ENCODE results near the gene LRRFIP1. TPM values are rescaled to one million over a fixed set of nuclear protein-coding genes. Genes with fewer than 3 reads are reported as not detected.
"Not testable (repeated sequence)": the region's sequence is repeated elsewhere in the genome, so short reads cannot be mapped to it uniquely, and the experiment has no call there.

LRRFIP1 gene
- total and polyA plus RNA-seq, 4 donors: 79.7 to 194 (median 94.1) TPM

GRCh38 chr2:237758185-237758584 lies 130.8 kb downstream of the LRRFIP1 start:
- H3K27ac ChIP-seq (ENCODE audit: low read depth in 1 of 2, low read length in 1 of 2): no peak overlapping the region
- no peaks in the 10 kb centered on the region for H3K27me3 ChIP-seq (ENCODE audit: control insufficient read depth in 3 of 3, insufficient read depth in 3 of 3, low read length in 2 of 3)
- ATAC-seq (ENCODE audit: insufficient read depth, low FRiP score) (no peak), DNase-seq (no peak)
- H3K4me1 ChIP-seq (ENCODE audit: control insufficient read depth in 5 of 5, insufficient read depth in 5 of 5, low read length in 5 of 5): no peaks in the 10 kb centered on the region
- H3K9ac ChIP-seq (ENCODE audit: insufficient read depth in 1 of 2, low read length in 2 of 2): no peak overlapping the region
- peaks cover 26 to 46% (median 36%) of the 10 kb centered on the region in 4 donors for H3K36me3 ChIP-seq (ENCODE audit: control insufficient read depth in 4 of 4, insufficient read depth in 4 of 4, low read length in 4 of 4)
- WGBS, 2 donors: 72 to 83% methylated on average over 10 of the region's 10 CpGs
- no peak overlapping the region for H3K4me3 ChIP-seq
- H3K9me3 ChIP-seq (ENCODE audit: control insufficient read depth in 4 of 4, insufficient read depth in 3 of 4, low read length in 3 of 4): no peaks in the 10 kb centered on the region
- no peak for TF ChIP-seq CTCF (IDR thresholded peaks at IDR 0.05; ENCODE audit: control extremely low read depth, extremely low read depth)

GRCh38 chr2:237759176-237759575 lies 131.8 kb downstream of the LRRFIP1 start:
- peaks cover 26 to 48% (median 38%) of the 10 kb centered on the region in 4 donors for H3K36me3 ChIP-seq (ENCODE audit: control insufficient read depth in 4 of 4, insufficient read depth in 4 of 4, low read length in 4 of 4)
- DNase-seq: no peak
- ATAC-seq (ENCODE audit: insufficient read depth, low FRiP score): no peak

GRCh38 chr2:237760506-237761502 lies 133.4 kb downstream of the LRRFIP1 start:
- ATAC-seq (ENCODE audit: insufficient read depth, low FRiP score) (no peak), DNase-seq (no peak)
- Histone ChIP-seq H3K9ac (ENCODE audit: insufficient read depth in 1 of 2, low read length in 2 of 2) (no peak overlapping the region), H3K27me3 (ENCODE audit: control insufficient read depth in 3 of 3, insufficient read depth in 3 of 3, low read length in 2 of 3) (no peaks in the 10 kb centered on the region), H3K4me3 (no peak overlapping the region), H3K27ac (ENCODE audit: low read depth in 1 of 2, low read length in 1 of 2) (no peak overlapping the region), H3K9me3 (ENCODE audit: control insufficient read depth in 4 of 4, insufficient read depth in 3 of 4, low read length in 3 of 4) (no peaks in the 10 kb centered on the region), H3K4me1 (ENCODE audit: control insufficient read depth in 5 of 5, insufficient read depth in 5 of 5, low read length in 5 of 5) (no peaks in the 10 kb centered on the region), H3K36me3 (ENCODE audit: control insufficient read depth in 4 of 4, insufficient read depth in 4 of 4, low read length in 4 of 4) (peaks cover 20 to 37% (median 30%) of the 10 kb centered on the region in 4 donors)
- no peak for TF ChIP-seq CTCF (IDR thresholded peaks at IDR 0.05; ENCODE audit: control extremely low read depth, extremely low read depth)
- 94 to 95% methylated on average over 23 of the region's 23 CpGs for WGBS, 2 donors

More at GRCh38 chr2:237759176-237759575, 131.8 kb downstream of the LRRFIP1 start:
- Histone ChIP-seq H3K27ac (ENCODE audit: low read depth in 1 of 2, low read length in 1 of 2) (no peak overlapping the region), H3K4me1 (ENCODE audit: control insufficient read depth in 5 of 5, insufficient read depth in 5 of 5, low read length in 5 of 5) (no peaks in the 10 kb centered on the region), H3K9me3 (ENCODE audit: control insufficient read depth in 4 of 4, insufficient read depth in 3 of 4, low read length in 3 of 4) (no peaks in the 10 kb centered on the region), H3K4me3 (no peak overlapping the region), H3K27me3 (ENCODE audit: control insufficient read depth in 3 of 3, insufficient read depth in 3 of 3, low read length in 2 of 3) (no peaks in the 10 kb centered on the region), H3K9ac (ENCODE audit: insufficient read depth in 1 of 2, low read length in 2 of 2) (no peak overlapping the region)
- 93 to 95% methylated on average over 10 of the region's 10 CpGs for WGBS, 2 donors
- no peak for TF ChIP-seq CTCF (IDR thresholded peaks at IDR 0.05; ENCODE audit: control extremely low read depth, extremely low read depth)

- H3K9ac ChIP-seq (ENCODE audit: insufficient read depth in 1 of 2, low read length in 2 of 2); H3K4me1 ChIP-seq (ENCODE audit: control insufficient read depth in 5 of 5, insufficient read depth in 5 of 5, low read length in 5 of 5); H3K9me3 ChIP-seq (ENCODE audit: control insufficient read depth in 4 of 4, insufficient read depth in 3 of 4, low read length in 3 of 4); H3K4me3 ChIP-seq; H3K27me3 ChIP-seq (ENCODE audit: control insufficient read depth in 3 of 3, insufficient read depth in 3 of 3, low read length in 2 of 3); DNase-seq; ATAC-seq (ENCODE audit: insufficient read depth, low FRiP score): not testable (repeated sequence)
- 87 to 93% methylated on average over 9 of the region's 9 CpGs for WGBS, 2 donors
- Histone ChIP-seq H3K27ac (ENCODE audit: low read depth in 1 of 2, low read length in 1 of 2) (peak overlapping the region in 1 of 2 donors; percentile 28), H3K36me3 (ENCODE audit: control insufficient read depth in 4 of 4, insufficient read depth in 4 of 4, low read length in 4 of 4) (peaks cover 7 to 33% (median 22%) of the 10 kb centered on the region in 4 donors)
Observed at GRCh38 chr2:237762291-237763182, 135.2 kb downstream of the LRRFIP1 start.
